Uterus (tissue), 4 donors: ENCODE measurements around the gene NRK. TPM values are rescaled to one million over a fixed set of nuclear protein-coding genes. Genes with fewer than 3 reads are reported as not detected.

Experiments used
- DNase-seq, 2 donors: peaks; one replicate each; pipeline ENCODE4 v3.0.0-alpha.2; 2019 to 2020
- H3K27ac ChIP-seq, 2 donors: fragments of 200-600 bp; sonication (generic); 1 replicate in 1 of 2; 2 replicates in 1 of 2; pipeline ENCODE4 v1.5.1; 2016 to 2018
- H3K27me3 ChIP-seq, 2 donors: fragments of 200-600 bp; sonication (generic); one replicate each; pipeline ENCODE4 v1.5.1; 2018 to 2019; ENCODE audit warnings: control low read depth in 1 of 2
- H3K36me3 ChIP-seq, 2 donors: fragments of 200-600 bp; sonication (generic); one replicate each; pipeline ENCODE4 v1.5.1; 2019; ENCODE audit warnings: control low read depth in 1 of 2
- H3K4me1 ChIP-seq, 2 donors: fragments of 200-600 bp; sonication (generic); one replicate each; pipeline ENCODE4 v1.5.1; 2018 to 2019; ENCODE audit warnings: control low read depth in 1 of 2
- H3K4me3 ChIP-seq, 2 donors: fragments of 200-600 bp; sonication (generic); 1 replicate in 1 of 2; 2 replicates in 1 of 2; pipeline ENCODE4 v1.5.1; 2018 to 2019; ENCODE audit warnings: mild to moderate bottlenecking in 1 of 2
- H3K9me3 ChIP-seq, 2 donors: fragments of 200-600 bp; sonication (generic); one replicate each; pipeline ENCODE4 v1.5.1; 2019; ENCODE audit warnings: control low read depth in 1 of 2
- POLR2A ChIP-seq, 2 donors: fragments of 450-650 bp; IDR thresholded peaks; one replicate each; pipeline ENCODE4 v1.6.1; 2016; ENCODE audit warnings: antibody characterized with exemption in 2 of 2, mild to moderate bottlenecking in 1 of 2, moderate library complexity in 1 of 2
- intact Hi-C: fragments of 100-400 bp; cut with DNase I; formaldehyde crosslinking; loops from one replicate; pipeline ENCODE4 v1.15.1; 2023; ENCODE audit warnings: low total_unique reads
- total RNA-seq, 4 donors: library from RNA; depleted of rRNA in 3 of 4; stranded (reverse); fragments of >200 nt in 3 of 4; gene quantifications; one replicate each; pipeline versions ENCODE4 v1.1.0 to v1.2.4, GENCODE V29; 2014 to 2023
- TF ChIP-seq, protein P1 (sequence below), 4 experiments: fragments of 200-600 bp in 2 of 4; fragments of 450-650 bp in 2 of 4; sonication (generic) in 2 of 4; IDR thresholded peaks; one replicate each; pipeline ENCODE4 v1.5.1; 2016 to 2019; ENCODE audit warnings: antibody characterized with exemption in 4 of 4, mild to moderate bottlenecking in 2 of 4, moderate library complexity in 1 of 4
- donor health status: DM: yes; HTN: yes; CAD: no.

The NRK gene
- total RNA-seq, 4 donors from 2014 or later = 1.5 to 30.2 (median 2.8) TPM

DNA sequence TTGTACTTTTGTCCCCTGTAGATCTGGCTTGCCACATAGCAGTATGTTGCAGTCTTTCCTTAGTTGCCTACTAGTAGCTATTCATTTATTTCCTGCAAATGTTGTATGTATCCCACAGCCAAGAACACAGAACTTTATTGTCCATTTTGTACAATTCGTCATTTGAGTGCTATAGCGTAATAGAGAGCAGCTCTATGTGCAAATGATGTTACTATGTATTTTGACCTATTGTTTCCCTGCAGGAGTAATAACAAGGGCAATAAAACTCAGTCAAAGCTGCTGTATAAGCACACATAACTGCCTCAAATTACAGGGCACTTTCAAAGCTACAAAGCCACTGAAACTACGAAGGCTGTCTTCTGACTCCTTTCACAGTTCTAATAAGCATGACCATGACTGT lies 48.1 kb downstream of the NRK start:
- DNase-seq = no peak
- no peak overlapping the region for H3K4me3 ChIP-seq
- TF ChIP-seq, protein P1, sequence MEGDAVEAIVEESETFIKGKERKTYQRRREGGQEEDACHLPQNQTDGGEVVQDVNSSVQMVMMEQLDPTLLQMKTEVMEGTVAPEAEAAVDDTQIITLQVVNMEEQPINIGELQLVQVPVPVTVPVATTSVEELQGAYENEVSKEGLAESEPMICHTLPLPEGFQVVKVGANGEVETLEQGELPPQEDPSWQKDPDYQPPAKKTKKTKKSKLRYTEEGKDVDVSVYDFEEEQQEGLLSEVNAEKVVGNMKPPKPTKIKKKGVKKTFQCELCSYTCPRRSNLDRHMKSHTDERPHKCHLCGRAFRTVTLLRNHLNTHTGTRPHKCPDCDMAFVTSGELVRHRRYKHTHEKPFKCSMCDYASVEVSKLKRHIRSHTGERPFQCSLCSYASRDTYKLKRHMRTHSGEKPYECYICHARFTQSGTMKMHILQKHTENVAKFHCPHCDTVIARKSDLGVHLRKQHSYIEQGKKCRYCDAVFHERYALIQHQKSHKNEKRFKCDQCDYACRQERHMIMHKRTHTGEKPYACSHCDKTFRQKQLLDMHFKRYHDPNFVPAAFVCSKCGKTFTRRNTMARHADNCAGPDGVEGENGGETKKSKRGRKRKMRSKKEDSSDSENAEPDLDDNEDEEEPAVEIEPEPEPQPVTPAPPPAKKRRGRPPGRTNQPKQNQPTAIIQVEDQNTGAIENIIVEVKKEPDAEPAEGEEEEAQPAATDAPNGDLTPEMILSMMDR (IDR thresholded peaks at IDR 0.05) = no peak
- no peak for TF ChIP-seq POLR2A (IDR thresholded peaks at IDR 0.05)
- H3K27me3 ChIP-seq = no peaks in the 10 kb centered on the region
- no peaks in the 10 kb centered on the region for H3K9me3 ChIP-seq
- no peaks in the 10 kb centered on the region for H3K36me3 ChIP-seq
- intact Hi-C loops = no loop called here
- no peaks in the 10 kb centered on the region for H3K4me1 ChIP-seq
- H3K27ac ChIP-seq = no peak overlapping the region

DNA sequence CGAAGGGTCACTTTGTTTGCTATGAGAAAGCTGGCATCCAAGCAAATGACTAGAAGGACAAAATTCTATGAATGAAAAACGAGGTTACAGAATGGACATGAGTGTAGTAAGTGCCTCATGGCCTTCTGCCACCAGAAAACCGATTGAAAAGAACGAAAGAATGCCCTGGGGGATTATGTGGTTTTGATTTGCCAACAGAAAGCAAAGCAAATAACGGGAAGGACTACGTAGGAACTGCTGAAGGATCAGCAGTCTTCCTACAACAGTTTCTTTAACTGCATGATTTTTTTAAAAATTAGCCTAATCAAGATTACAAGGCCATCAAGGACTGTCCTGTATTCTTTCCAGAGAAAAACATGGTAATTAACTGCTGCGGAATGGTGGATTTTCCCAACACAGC lies 50.6 kb downstream of the NRK start:
- H3K27ac ChIP-seq = no peak overlapping the region
- H3K27me3 ChIP-seq = no peaks in the 10 kb centered on the region
- H3K9me3 ChIP-seq = no peaks in the 10 kb centered on the region
- no peaks in the 10 kb centered on the region for H3K36me3 ChIP-seq
- no peaks in the 10 kb centered on the region for H3K4me1 ChIP-seq
- no peak for DNase-seq
- H3K4me3 ChIP-seq = no peak overlapping the region
- TF ChIP-seq, protein P1 (IDR thresholded peaks at IDR 0.05) = no peak
- TF ChIP-seq POLR2A (IDR thresholded peaks at IDR 0.05) = no peak
- intact Hi-C loops = no loop called here

DNA sequence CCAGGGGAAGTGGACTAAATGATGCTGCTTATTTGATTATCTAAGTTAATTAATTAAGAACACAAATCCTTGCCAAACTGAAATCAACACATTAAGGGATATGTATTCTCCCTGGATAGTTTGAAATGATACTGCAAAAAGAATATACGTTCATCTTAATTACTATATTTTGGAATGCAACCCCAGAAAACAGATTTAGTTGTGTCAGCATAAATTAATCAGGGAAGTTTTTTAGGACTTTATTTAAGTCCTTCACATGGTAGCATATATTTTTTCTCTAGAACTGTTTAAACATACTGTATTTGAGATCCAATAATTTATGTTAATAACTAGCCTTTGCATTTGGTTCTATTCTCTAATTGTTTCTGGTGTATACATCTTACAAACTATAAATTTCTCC lies 52.5 kb downstream of the NRK start:
- Histone ChIP-seq H3K4me3 (no peak overlapping the region), H3K36me3 (no peaks in the 10 kb centered on the region), H3K4me1 (no peaks in the 10 kb centered on the region), H3K9me3 (no peaks in the 10 kb centered on the region), H3K27ac (no peak overlapping the region), H3K27me3 (no peaks in the 10 kb centered on the region)
- DNase-seq = no peak
- intact Hi-C loops = no loop called here
- no peak for TF ChIP-seq POLR2A (IDR thresholded peaks at IDR 0.05)
- TF ChIP-seq, protein P1 (IDR thresholded peaks at IDR 0.05) = no peak

DNA sequence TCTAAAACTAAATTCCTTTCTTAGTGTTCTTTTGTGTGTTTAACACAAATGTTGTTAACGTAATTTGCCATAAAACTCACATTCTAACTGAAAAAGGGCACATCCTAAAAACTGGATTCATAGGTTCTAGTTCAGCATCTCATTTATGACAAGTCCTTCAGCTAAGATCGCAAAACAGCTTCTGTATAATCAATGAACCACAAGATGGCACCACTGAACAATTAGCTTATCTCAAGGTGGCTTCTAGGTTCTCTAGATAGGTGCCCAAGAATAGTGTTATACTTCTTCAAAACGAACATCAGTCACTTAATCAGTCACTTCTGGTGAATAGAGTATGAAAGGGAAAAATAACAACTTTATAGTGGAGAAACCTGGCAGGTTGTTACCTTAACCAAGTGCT lies 54.3 kb downstream of the NRK start:
- intact Hi-C loops = no loop called here
- Histone ChIP-seq H3K36me3 (no peaks in the 10 kb centered on the region), H3K4me1 (no peaks in the 10 kb centered on the region), H3K27me3 (no peaks in the 10 kb centered on the region), H3K27ac (no peak overlapping the region), H3K4me3 (no peak overlapping the region), H3K9me3 (no peaks in the 10 kb centered on the region)
- TF ChIP-seq, protein P1 (IDR thresholded peaks at IDR 0.05) = no peak
- no peak for TF ChIP-seq POLR2A (IDR thresholded peaks at IDR 0.05)
- no peak for DNase-seq

DNA sequence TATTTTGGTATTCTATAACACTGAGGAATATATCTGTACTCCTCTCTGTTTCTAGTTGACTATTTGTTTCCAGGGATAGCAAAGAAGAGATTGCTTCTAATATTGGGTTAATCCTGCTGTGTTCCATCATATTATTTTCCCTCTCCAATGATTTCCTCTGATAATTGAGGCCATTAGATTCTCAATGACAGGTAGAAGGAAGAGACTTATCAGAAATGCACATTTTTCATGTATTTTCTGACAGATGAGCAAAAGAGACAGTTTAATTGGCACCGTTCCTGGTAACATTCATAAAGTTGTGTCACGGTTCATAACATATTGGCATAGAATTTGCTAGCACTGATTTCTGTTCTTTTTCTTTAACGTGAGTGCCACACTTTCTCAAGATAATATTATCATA lies 58.2 kb downstream of the NRK start:
- no peak for DNase-seq

More for the DNA sequence above, 58.2 kb downstream of the NRK start:
- Histone ChIP-seq H3K4me1 (no peaks in the 10 kb centered on the region), H3K36me3 (no peaks in the 10 kb centered on the region), H3K27me3 (no peaks in the 10 kb centered on the region), H3K9me3 (no peaks in the 10 kb centered on the region), H3K4me3 (no peak overlapping the region), H3K27ac (no peak overlapping the region)
- intact Hi-C loops = no loop called here
- TF ChIP-seq, protein P1 (IDR thresholded peaks at IDR 0.05) = no peak
- no peak for TF ChIP-seq POLR2A (IDR thresholded peaks at IDR 0.05)
